Smooth muscle cell (in vitro differentiated cells): Measurements from ENCODE around the gene PTPRT. TPM values are rescaled to one million over a fixed set of nuclear protein-coding genes. Genes with fewer than 3 reads are reported as not detected.

Experiments used
- DNase-seq: peaks from one replicate; lab custom pipeline; 2025; ENCODE audit not compliant: unreplicated experiment; lab: John Stamatoyannopoulos, UW
- H2AFZ ChIP-seq: fragments of 200-600 bp; sonication (generic); 2 replicates; pipeline ENCODE4 v1.6.0; 2016; ENCODE audit warnings: antibody characterized with exemption, low read depth, mild to moderate bottlenecking
- H3F3A ChIP-seq: fragments of 200-600 bp; sonication (generic); 2 replicates; pipeline ENCODE4 v1.6.0; 2017; ENCODE audit warnings: antibody characterized with exemption, low read depth
- H3K27ac ChIP-seq: fragments of 200-600 bp; sonication (generic); 2 replicates; pipeline ENCODE4 v1.5.1; 2016; ENCODE audit warnings: low read depth, mild to moderate bottlenecking
- H3K27me3 ChIP-seq: fragments of 200-600 bp; sonication (generic); 2 replicates; pipeline ENCODE4 v1.6.1; 2016; ENCODE audit warnings: low read depth, mild to moderate bottlenecking
- H3K36me3 ChIP-seq: fragments of 200-600 bp; sonication (generic); 2 replicates; pipeline ENCODE4 v1.5.1; 2016; ENCODE audit warnings: low read depth
- H3K4me1 ChIP-seq: fragments of 200-600 bp; sonication (generic); 2 replicates; pipeline ENCODE4 v1.5.1; 2016; ENCODE audit warnings: low read depth
- H3K4me2 ChIP-seq: fragments of 200-600 bp; sonication (generic); 2 replicates; pipeline ENCODE4 v1.6.0; 2016; ENCODE audit warnings: mild to moderate bottlenecking
- H3K4me3 ChIP-seq: fragments of 200-600 bp; sonication (generic); 2 replicates; pipeline ENCODE4 v1.5.1; 2016; ENCODE audit warnings: mild to moderate bottlenecking
- H3K79me2 ChIP-seq: fragments of 200-600 bp; sonication (generic); 2 replicates; pipeline ENCODE4 v1.6.0; 2016; ENCODE audit warnings: low read depth, mild to moderate bottlenecking
- H3K9ac ChIP-seq: fragments of 200-600 bp; sonication (generic); 2 replicates; pipeline ENCODE4 v1.6.0; 2016; ENCODE audit warnings: low read depth
- H3K9me3 ChIP-seq: fragments of 200-600 bp; sonication (generic); replicated peaks from 2 replicates; pipeline ENCODE4 v1.5.1; 2016; ENCODE audit warnings: low read depth
- H4K20me1 ChIP-seq: fragments of 200-600 bp; sonication (generic); 2 replicates; pipeline ENCODE4 v1.6.0; 2016; ENCODE audit warnings: low read depth
- WGBS: methylation state at CpG from one replicate; pipeline ENCODE4 v1.1.7; 2016; ENCODE audit warnings: low lambda C conversion rate; 5-methylcytosine and 5-hydroxymethylcytosine counted together
- polyA plus RNA-seq: library from polyadenylated mRNA; unstranded; fragments of >200 nt; fragmentation: Nextera tagmentation; extraction: Ambion mirVana; gene quantifications from 2 replicates; pipeline ENCODE4 v1.2.1, GENCODE V29; 2016
- total RNA-seq: library from RNA; depleted of rRNA; stranded (reverse); fragments of >200 nt; gene quantifications from 2 replicates; pipeline ENCODE4 v1.2.3, GENCODE V29; 2014
- TF ChIP-seq, protein P1 (sequence below): fragments of 200-600 bp; sonication (generic); IDR thresholded peaks from 2 replicates; pipeline ENCODE4 v1.5.1; 2017; ENCODE audit warnings: borderline replicate concordance, mild to moderate bottlenecking, antibody characterized with exemption; ENCODE audit not compliant: insufficient read depth, poor library complexity, severe bottlenecking

Gene PTPRT
- total and polyA plus RNA-seq, 2 experiments from 2014 or later: 0.99 to 2.1 TPM

DNA sequence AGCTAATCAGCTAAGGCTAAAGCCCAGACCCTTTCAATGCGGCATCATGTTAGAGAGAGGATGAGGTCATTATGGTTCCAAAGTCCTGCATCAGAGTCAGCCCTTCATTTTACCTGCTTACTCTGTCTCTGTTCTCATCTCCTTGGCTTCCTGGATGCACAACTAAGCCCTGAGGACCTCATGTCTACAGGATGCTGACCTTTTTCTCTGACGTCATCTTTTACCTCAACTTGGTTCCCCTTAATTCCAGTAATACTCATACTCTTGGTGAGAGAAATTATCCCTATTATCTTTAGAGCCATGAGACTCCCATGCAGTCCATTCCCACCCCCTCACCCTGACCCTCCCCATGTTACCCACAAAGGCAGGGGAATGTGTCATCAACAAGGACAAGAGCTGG lies 935.0 kb downstream of the PTPRT start:
- 71% methylated on average over 2 of the region's 2 CpGs for whole genome bisulfite sequencing
- Histone ChIP-seq H2AFZ (no peak overlapping the region), H3K4me1 (peaks cover 5% of the 10 kb centered on the region), H3K36me3 (no peaks in the 10 kb centered on the region), H3K27me3 (no peaks in the 10 kb centered on the region), H3F3A (peaks cover 6% of the 10 kb centered on the region), H4K20me1 (no peaks in the 10 kb centered on the region), H3K9me3 (no peaks in the 10 kb centered on the region), H3K27ac (no peak overlapping the region), H3K4me2 (no peak overlapping the region), H3K9ac (no peak overlapping the region), H3K79me2 (no peaks in the 10 kb centered on the region), H3K4me3 (no peak overlapping the region)
- TF ChIP-seq, protein P1, sequence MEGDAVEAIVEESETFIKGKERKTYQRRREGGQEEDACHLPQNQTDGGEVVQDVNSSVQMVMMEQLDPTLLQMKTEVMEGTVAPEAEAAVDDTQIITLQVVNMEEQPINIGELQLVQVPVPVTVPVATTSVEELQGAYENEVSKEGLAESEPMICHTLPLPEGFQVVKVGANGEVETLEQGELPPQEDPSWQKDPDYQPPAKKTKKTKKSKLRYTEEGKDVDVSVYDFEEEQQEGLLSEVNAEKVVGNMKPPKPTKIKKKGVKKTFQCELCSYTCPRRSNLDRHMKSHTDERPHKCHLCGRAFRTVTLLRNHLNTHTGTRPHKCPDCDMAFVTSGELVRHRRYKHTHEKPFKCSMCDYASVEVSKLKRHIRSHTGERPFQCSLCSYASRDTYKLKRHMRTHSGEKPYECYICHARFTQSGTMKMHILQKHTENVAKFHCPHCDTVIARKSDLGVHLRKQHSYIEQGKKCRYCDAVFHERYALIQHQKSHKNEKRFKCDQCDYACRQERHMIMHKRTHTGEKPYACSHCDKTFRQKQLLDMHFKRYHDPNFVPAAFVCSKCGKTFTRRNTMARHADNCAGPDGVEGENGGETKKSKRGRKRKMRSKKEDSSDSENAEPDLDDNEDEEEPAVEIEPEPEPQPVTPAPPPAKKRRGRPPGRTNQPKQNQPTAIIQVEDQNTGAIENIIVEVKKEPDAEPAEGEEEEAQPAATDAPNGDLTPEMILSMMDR: no peak
- DNase-seq: no peak

DNA sequence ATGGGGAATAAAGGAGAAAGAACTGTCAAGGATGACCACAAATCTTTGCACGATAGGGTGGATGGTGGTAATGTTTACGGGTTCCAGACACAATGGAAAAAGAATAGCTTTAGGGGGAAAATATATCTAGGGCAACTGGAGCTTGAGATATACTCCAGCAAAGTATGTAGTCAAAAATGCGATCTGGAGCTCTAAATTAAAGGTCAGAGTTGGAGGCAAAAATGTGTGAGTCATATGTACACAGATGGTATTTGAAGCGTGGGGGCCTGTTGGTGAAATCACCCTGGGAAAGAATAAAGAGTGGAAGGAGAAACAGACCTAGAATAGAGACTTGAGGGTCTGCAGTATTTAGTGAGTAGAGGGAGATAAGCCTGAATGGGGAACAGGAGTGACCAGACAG lies 937.6 kb downstream of the PTPRT start:
- TF ChIP-seq, protein P1: no peak
- Histone ChIP-seq H3K4me2 (peak overlapping the region; percentile 60), H3K79me2 (no peaks in the 10 kb centered on the region), H3K9me3 (no peaks in the 10 kb centered on the region), H3K4me3 (no peak overlapping the region), H3K27me3 (no peaks in the 10 kb centered on the region), H3K36me3 (no peaks in the 10 kb centered on the region), H3K9ac (peak overlapping the region; percentile 49), H2AFZ (no peak overlapping the region), H4K20me1 (no peaks in the 10 kb centered on the region), H3F3A (peaks cover 6% of the 10 kb centered on the region), H3K27ac (peak overlapping the region; percentile 90), H3K4me1 (peaks cover 5% of the 10 kb centered on the region)
- WGBS: 17% methylated on average over 4 of the region's 4 CpGs
- DNase-seq: no peak

DNA sequence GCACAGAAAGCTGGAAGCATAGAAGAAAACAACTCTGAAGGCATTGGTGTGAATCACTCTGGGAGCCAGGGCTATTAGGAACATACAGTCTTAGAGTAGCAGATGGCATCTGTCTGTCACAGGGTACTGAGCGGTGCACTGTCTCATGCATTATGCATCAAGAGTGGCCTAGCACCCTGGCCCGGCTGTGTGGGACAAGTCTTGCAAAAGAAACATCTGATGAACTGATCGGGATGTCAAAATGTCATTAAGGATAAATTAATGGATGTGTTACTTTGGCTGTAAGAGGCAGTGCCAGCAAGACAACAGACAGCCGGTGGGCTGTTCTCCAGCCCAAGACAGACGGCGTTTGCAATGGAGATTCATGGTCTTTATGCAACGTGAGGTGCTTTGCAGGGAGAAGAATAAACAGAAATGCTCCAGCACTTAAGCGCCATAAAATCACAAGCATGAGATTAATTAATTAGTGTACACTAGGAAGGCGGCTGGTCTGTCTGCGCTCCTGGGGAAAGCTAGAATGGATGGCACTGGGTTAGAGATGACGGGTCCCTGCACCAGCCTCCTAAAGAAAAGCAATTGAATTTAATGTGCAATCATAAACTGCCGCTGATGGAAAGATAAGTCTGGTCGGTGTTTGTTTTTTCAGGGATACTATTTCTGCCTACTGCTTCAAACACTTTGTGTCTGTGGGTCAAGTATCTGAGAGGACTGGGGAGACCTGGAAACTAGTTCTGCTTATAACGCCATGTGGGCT lies 970.9 kb downstream of the PTPRT start:
- Histone ChIP-seq H3K4me1 (no peaks in the 10 kb centered on the region), H3K9ac (no peak overlapping the region), H3K27ac (no peak overlapping the region), H3K4me2 (no peak overlapping the region), H2AFZ (no peak overlapping the region), H3K79me2 (no peaks in the 10 kb centered on the region), H4K20me1 (no peaks in the 10 kb centered on the region), H3F3A (no peaks in the 10 kb centered on the region), H3K36me3 (no peaks in the 10 kb centered on the region), H3K27me3 (no peaks in the 10 kb centered on the region), H3K4me3 (no peak overlapping the region), H3K9me3 (no peaks in the 10 kb centered on the region)
- 83% methylated on average over 14 of the region's 14 CpGs for WGBS
- no peak for DNase-seq
- TF ChIP-seq, protein P1: no peak

DNA sequence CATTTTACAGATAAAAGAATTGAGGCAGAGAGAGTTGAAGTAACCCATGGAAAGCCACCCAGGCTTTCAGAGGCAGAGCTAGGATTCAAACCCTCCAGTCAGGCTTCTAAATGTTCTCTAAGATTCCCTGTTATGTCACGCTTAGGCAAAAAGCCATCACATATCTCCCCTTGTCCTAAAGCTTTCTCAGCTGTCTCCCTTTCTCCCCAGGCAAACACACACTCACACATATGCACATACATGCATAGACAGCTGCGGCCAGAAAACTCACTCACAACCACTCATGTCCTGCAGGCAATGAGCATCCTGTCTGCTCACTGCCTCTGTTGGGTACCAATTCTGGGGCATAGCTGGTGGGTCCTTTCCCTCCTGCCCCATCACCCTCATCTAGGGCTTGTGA lies 975.6 kb downstream of the PTPRT start:
- 83% methylated on average over 2 of the region's 2 CpGs for WGBS
- H3K4me1 ChIP-seq: no peaks in the 10 kb centered on the region
- no peak overlapping the region for H3K27ac ChIP-seq
- TF ChIP-seq, protein P1: no peak
- H3K4me3 ChIP-seq: no peak overlapping the region
- H3K9me3 ChIP-seq: no peaks in the 10 kb centered on the region
- no peaks in the 10 kb centered on the region for H3K36me3 ChIP-seq
- DNase-seq: no peak
- H3F3A ChIP-seq: no peaks in the 10 kb centered on the region
- H3K4me2 ChIP-seq: no peak overlapping the region
- no peak overlapping the region for H3K9ac ChIP-seq
- no peaks in the 10 kb centered on the region for H3K27me3 ChIP-seq
- no peaks in the 10 kb centered on the region for H3K79me2 ChIP-seq
- H4K20me1 ChIP-seq: no peaks in the 10 kb centered on the region
- no peak overlapping the region for H2AFZ ChIP-seq
